ENCODE data around the gene ELP5.

Gene ELP5

DNA sequence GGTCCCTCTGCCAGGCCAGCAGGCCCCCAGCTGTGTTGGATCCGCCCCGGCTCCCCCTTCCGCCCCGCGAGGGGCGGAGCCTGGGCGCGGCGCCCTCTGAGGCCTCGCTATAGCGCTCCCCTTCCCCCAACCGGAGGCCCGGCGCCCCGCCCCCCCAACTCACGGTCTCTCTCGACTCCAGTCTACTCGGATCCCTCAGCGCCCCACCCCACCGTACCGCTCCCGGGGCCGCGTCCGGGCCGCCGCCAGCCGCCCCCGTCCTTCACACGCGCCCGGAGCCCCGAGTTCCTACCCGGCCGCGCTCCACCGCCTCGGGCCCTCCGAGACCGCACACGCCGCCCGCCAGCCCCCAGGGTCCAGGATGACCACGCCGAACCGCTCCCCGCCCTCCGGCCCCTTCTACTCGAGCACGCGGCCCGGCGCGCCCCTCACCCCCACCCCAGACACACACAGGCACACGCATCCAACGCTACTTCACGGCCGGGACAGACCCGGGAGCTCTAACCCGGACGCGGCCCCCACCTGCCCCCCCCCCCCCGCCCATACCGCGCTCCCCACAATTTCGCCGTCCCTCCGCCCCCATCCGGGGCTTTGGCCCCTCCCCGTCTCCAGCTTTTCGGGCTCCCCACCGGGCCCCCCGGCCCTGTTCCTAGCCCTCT, 14.1 kb upstream of the ELP5 start:
- DNase-seq (ENCODE audit: insufficient read length, low spot score), result peak; percentile 71
- TF ChIP-seq, protein P1, sequence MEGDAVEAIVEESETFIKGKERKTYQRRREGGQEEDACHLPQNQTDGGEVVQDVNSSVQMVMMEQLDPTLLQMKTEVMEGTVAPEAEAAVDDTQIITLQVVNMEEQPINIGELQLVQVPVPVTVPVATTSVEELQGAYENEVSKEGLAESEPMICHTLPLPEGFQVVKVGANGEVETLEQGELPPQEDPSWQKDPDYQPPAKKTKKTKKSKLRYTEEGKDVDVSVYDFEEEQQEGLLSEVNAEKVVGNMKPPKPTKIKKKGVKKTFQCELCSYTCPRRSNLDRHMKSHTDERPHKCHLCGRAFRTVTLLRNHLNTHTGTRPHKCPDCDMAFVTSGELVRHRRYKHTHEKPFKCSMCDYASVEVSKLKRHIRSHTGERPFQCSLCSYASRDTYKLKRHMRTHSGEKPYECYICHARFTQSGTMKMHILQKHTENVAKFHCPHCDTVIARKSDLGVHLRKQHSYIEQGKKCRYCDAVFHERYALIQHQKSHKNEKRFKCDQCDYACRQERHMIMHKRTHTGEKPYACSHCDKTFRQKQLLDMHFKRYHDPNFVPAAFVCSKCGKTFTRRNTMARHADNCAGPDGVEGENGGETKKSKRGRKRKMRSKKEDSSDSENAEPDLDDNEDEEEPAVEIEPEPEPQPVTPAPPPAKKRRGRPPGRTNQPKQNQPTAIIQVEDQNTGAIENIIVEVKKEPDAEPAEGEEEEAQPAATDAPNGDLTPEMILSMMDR (IDR thresholded peaks at IDR 0.05; ENCODE audit: insufficient read depth, missing control alignments), result no peak
- FAIRE-seq, result no peak

DNA sequence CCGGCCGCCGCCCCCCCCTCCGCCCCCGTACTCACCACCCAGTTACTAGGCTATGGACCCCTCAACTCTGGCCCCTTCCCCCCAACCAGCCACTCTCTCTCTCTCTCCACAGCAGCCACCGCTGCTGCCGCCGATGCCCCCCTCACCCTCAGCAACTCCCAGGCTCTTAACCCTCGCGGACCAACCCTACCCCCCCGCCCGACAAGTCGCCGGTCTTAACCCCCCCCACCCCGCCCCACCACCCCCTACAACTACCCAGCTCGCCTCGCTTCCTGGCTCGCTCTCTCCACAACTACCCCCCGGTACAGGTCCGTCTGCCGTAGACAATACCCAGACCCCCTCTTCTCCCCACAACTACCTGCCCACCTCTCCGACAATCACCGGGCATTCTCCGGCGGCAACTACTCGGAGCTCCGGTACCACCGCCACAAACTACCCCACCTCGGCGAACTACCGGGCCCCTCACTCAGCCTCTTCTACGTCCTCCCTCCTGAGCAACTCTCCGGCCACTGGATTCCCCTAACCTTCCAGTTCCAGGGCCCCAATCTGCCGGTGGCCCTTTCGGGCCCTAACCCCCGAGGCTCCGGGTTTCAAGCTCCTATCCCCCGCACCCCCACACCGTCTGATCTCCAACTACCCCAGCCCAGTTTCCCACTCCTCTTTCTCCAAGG, 13.5 kb upstream of the ELP5 start:
- no peak for FAIRE-seq
- TF ChIP-seq, protein P1 (IDR thresholded peaks at IDR 0.05; ENCODE audit: insufficient read depth, missing control alignments), result no peak
- DNase-seq (ENCODE audit: insufficient read length, low spot score), result peak; percentile 46

DNA sequence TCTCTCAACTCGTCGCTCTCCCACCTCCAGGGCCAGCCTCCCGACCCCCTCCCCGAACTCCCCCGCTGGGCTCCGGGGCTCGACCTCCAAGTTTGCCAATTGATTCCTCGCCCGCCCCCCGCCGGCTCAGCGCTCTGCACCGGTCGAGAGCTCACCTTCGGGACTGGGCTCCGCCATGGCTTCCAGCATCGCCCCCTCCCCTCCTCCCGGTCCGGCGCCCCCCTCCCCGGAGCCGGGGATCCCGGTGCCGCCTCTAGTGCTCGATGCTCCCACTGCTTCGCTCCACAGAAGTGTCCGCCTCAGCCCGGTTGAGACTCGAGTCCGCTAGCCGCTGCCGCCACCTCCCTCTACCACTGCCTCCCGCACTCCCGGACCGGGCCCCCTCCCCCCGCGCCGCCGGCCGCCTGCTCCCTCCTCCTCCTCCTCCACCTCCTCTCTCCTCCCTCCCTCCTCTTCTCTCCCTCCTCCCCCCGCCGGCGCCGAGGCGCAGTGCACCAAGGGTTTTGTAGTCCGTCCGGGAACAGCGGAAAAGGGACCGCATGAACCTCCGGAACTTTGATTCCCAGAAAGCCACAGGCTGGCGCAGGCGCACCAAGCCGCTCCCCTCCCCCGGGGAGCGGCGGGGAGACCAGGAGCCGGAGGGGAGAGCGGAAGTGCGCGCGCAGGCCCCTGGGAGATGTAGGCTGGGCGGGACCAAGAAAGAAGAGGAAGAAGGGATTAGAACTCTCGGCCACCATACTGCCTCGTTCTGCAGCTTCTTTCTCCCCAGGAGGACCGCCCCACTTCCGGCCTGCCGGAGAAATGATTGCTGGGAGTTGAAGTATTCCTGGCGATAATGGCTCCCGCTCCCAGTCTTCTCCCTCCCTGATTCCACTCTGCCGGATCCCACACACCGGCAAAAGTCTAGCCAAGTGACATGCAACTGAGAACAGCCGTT, 12.7 kb upstream of the ELP5 start, which contains the start of gene PHF23:
Gene PHF23 (minus strand): TSS at position 367 of the 937 bp plus-strand sequence. CDS start 178 bp downstream, at position 189.
- FAIRE-seq (no peak), DNase-seq (ENCODE audit: insufficient read length, low spot score) (peak; percentile 90)
- TF ChIP-seq, protein P1 (IDR thresholded peaks at IDR 0.05; ENCODE audit: insufficient read depth, missing control alignments), result no peak

DNA sequence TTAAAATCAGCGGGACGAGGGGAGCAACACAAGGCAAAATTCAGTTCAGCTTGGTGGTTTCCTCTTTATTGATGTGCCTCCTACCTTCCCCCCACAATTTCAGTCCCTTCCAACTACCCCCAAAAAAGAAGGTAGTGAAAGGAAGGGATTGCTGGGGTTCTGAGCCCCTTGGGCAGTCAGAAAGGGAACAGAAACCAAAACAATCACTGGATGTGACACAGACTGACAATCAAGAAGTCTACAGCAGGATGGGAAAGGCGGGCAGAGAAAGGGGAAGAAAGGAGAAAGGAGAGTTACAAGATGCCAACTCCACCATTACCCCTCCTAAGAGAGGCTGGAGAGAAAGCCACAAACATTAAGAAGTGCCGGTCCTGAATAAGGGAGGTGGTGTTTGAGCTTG, 11.6 kb upstream of the ELP5 start:
- DNase-seq (ENCODE audit: insufficient read length, low spot score) (no peak), FAIRE-seq (no peak)
- TF ChIP-seq, protein P1 (IDR thresholded peaks at IDR 0.05; ENCODE audit: insufficient read depth, missing control alignments), result no peak

DNA sequence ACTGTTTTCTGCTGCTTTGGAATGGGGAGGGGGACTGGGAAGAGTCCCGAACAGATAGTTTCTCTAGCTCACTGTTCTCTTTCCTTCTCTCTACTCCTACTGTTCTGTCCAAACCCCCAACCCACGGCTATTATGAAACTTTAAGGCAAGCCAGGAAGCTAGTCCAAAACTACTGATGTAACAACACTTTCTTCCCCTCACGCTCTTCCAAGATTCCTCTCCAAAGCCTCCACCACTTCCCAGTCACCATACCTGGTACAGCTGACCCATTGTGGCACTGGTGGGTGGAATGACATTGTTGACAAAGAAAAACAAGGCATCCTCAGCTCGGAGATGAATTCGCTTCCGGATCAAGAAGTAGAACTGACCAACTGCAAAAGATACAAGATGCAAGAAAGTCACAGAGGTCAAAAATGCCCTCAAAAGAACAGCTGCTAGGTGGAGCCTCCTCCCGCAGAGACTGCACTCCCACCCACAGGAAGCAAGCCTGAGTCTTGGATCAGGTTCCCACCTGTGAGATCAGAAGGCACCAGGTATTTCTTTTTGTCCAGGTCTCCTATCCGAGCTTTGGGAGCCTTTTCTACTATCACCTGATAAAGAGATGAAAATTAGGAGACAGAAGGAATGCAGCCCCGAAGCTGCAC, 10.8 kb upstream of the ELP5 start:
- FAIRE-seq, result no peak
- DNase-seq (ENCODE audit: insufficient read length, low spot score), result no peak
- TF ChIP-seq, protein P1 (IDR thresholded peaks at IDR 0.05; ENCODE audit: insufficient read depth, missing control alignments), result no peak

DNA sequence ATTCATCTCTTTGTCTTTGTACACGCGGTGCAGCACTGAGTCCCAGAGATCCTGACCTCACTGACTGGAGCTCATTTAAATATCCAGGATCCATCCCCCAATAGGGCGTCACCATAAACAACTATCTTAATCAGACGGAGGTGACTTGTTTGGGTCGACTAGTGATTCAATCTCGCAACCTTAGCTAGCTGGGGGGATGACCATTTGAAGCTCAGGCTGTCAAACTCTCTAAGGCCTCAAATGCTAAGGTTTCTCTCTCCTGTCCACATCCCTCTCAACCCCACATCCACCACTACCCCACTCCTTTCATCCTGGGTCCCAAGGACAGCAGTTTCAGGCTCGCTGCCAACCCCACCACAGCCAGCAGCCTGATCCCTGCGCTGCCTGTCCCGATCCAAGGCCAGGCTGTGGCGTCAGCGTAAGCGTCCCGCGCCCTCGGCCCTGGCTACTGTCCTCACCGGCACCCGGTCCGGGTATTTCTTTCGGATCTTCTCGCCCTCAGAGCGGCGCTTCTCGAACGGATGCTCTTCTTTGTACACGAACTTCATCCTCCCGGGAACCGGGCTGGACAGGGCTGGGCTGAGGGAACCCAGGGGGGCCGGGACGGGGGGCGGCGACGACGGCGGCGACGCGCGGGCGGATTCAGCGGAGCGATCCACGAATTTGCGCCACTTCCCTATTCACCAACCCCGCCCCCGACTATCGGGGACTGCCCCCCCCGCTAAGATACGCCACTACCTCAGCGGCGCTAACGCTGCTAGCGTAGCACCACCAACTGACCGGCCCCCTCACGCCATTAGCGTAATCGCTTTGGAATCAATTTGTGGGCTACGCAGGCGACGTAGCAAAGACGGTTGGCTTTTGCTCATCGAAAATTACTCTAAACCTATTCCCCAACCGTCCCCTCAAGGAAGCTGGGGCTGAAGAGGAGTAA, 10.0 kb upstream of the ELP5 start, which contains the start of gene GABARAP:
Gene GABARAP (minus strand): TSS at position 667 of the 934 bp plus-strand sequence. CDS start 119 bp downstream, at position 548.
- FAIRE-seq (no peak), DNase-seq (ENCODE audit: insufficient read length, low spot score) (no peak)

More for the DNA sequence above, 10.0 kb upstream of the ELP5 start, which contains the start of gene GABARAP:
- TF ChIP-seq, protein P1 (IDR thresholded peaks at IDR 0.05; ENCODE audit: insufficient read depth, missing control alignments), result no peak

Data from D721Med (cell line).